Epidermal melanocyte (primary cell): ENCODE data around the gene TMIE.
"Not testable (repeated sequence)": the region's sequence is repeated elsewhere in the genome, so short reads cannot be mapped to it uniquely, and the experiment has no call there.

ENCODE experiments used
- DNase-seq: peaks from one replicate; pipeline ENCODE4 v3.0.0; 2011; ENCODE audit warnings: low spot score; ENCODE audit not compliant: insufficient read length

TMIE gene

DNA sequence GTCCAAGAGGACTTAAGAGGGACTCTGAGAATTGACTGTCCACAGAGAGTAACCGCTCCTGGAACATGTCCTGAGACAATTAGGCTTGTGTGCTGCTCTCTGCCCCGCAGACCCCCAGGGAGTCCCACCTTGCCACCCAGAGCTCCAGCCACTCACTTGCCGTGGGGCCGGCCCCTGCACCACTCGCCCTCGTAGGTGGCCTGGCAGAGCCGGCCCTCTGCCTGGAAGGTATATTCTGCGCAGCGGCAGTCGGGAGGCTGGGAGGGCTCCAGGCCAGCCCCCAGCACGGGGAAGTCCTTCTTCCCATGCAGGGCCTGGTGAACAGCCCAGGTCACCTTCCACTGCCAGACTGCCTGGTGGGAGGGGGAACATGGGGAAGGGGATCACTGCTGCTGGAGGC is 18.2 kb upstream of the TMIE start:
- DNase-seq = no peak

- no peak for DNase-seq
Observed at GRCh38 chr3:46684891-46685290, 16.3 kb upstream of the TMIE start.

- DNase-seq = no peak
Observed at GRCh38 chr3:46685446-46685845, 15.7 kb upstream of the TMIE start.

DNA sequence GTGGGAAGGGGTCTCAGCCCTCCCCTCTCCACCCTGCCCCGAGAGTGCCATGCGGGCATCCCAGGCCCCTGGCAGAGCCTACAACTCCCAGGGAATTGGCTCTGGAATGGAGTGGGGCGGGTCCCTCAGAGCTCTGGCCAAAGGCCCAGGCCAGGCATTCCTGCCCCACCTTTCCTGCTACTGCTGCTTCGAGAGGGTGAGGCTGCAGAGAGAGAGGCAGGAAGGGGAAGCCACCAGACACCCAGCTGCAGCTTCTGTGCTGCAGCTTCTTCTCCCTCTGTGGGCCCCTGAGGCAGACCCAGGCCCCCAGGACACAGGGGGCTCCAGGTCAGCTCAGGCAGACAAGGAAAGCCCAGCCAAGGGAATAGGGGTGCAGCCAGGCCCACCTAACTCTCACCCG is 10.4 kb upstream of the TMIE start:
- DNase-seq = no peak

- no peak for DNase-seq
Observed at GRCh38 chr3:46692566-46692990, 8.6 kb upstream of the TMIE start.

- peak; percentile 61 for DNase-seq
Observed at GRCh38 chr3:46693038-46693891, 7.9 kb upstream of the TMIE start, which contains the start of gene ALS2CL. Gene ALS2CL (minus strand): TSS chr3:46693679. CDS start chr3:46689440, 4,239 bp downstream.

DNA sequence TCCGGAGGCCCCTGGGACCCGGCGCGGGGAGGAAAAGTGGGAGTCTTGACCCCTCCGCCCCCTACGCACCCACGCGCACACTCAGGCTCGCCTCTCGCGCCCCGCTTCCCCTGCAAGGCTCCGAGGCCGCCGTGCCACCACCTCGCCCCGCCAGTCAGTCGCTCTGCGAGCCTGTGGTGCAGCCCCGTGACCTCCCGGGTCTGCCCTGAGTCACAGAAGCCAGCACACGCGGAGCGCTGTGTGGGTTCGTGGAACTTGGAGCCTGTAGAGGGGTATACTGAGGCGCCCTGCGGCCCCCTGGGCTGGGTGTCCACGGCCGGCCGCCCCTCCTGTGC is 7.3 kb upstream of the TMIE start:
- DNase-seq = no peak

GRCh38 chr3:46694520-46694919 is 6.7 kb upstream of the TMIE start:
- DNase-seq = no peak

DNA sequence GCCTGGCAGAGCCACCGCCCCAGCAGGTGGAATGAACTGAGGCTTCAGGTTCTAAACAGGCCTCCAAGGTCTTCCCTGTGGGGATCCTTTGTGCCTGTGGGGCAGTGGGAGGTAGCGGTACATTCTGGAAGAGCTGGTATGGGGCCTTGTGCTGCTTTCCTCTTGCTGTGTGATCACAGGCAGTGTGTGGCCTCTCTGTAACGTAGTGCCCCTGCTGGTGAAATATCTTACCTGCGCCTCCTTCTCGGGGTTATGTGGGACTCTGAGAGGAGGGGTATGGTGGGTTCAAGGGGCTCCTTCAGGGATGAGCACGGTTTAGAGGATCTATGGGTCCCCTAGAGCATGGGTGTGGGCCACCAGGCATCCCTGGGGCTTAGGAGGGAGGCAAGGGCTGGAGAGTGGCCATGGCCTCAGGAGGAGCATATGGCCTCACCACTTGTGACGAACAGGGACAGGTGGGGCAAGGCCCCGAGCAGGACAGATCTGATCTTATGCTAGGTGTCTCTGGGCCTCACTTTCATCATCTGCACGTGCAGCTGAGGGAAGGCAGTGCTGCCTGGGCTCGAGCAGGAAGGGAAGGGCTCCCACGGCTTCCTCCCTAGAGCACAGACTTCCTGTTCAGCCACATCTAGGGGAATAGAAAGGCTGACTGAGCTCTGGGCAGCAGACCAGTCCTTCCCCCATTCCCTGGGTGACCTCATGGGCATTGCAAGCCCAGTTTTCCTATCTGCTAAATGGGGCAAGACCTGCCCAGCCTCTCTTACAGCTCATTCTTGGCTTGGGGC is 5.8 kb upstream of the TMIE start:
- DNase-seq = no peak

DNA sequence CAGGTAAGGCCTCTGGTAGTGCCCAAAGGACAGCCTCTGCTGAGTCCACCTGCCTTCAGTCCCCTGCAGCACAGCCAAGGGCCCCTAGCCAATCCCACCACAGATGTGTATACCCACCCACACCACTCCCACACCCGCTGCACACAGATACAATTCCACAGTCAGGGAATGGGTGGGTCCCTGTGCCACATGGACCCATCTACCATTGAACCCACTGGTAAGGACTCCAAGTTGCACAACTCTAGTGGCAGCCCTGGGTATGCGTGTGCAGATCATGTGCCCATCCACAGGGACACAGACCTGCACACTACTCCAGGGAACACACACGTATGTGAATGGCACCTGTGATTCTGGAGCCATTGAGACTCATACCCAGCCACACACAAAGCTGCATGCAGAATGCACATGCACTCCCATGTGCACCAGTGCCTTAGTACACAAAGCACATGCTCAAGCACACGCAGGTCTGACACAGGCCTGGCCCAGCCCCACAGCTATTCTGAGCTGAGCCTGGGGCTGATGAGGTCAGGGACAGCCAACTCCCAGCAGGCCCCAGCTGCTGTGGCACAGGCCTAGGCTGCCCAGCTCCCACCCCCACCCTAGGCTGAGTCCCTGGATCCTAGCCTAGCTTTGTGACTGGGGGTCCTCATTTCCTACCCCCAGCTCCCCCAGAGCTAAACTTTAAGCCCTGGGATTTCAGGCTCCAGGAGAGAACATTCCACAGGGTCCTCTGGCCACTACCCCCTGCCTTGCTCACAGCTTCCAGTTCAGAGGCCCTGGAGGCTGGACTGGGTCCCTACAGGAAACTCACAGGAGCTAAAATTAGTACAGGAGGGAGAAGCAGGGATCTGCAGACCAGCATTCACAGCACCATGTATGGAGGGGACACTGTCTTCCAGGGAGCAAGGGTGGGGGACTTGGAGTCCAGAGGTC is 5.0 kb upstream of the TMIE start:
- no peak for DNase-seq

DNA sequence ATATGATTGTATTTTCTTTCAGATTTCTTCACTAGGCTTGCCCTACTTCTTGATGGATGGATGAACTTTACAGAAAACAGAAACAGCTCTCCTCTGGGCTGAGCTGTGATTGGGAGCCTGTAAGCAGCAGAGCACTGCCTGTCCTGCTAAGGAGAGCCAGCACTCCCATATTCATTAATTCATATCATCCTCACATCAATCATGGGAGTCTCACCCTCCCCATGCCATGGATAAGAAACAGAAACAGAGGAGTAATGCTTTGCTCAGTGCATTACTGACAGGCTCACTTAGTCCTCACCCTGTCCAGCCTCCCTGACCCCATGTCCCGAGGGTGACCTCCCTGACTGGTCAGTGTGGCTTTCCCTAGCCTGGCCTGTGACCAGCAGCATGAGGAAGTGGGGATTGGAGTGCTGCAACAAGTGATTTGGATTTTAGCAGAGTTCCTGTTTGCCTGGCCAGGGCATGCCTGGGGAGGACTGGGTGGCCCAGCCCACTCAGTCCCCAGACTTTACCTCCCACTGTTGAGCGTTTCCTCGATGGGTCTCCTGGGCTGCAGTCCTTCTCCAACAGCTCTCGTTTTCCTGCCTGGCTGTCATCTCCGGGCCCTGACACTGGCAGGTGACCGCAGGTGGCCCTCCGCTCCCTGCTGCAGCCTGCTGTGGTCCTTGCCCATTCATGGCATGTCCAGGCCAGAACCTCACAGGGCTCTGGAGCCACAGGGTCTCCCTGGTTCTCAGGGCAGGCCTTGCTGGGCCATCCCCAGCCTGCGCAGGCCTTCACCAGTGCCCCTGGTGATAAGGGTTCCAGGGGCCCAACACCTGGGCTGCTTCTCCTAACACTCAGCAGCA is 1.3 kb upstream of the TMIE start:
- DNase-seq = no peak

GRCh38 chr3:46700772-46701171 is 420 bp upstream of the TMIE start:
- no peak for DNase-seq

DNA sequence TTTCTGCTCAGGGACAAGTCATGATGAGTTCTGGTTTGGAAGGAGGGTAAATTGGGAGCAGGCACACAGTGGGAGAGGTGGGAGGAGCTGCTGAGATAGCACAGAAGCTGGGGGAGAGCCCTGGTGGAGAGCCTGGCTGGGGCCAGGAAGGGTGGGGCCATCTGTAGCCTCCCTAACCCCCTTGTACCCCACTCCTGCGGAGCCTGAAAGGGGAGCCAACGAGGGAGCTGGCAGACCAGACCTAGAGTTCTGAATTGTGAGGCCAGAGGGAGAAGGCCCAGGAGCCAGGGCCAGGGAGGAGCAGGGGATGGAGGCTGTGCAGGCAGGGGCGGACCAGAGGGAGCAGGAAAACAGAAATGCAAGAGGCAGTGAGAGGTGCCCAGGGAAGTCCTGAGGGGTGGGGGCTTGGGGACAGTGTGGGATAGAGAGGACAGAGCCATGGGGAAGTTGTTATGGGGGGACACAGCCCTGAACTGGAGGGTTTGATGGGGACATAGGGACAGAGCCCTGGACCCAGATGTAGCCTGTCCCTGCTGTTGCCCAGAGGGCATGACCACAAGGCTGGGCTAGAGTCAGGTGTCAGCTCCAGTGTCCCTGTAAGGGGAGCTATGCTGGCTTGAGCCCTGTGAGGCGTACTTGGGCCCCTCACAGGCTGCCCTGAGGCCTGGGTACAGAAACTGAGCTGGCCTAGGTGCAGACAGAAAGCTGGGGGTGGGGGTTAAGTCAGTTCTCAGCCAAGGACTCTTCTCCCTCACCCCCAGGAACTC is 1.2 kb downstream of the TMIE start:
- no peak for DNase-seq

- no peak for DNase-seq
Observed at GRCh38 chr3:46703013-46703520, 1.9 kb downstream of the TMIE start.

DNA sequence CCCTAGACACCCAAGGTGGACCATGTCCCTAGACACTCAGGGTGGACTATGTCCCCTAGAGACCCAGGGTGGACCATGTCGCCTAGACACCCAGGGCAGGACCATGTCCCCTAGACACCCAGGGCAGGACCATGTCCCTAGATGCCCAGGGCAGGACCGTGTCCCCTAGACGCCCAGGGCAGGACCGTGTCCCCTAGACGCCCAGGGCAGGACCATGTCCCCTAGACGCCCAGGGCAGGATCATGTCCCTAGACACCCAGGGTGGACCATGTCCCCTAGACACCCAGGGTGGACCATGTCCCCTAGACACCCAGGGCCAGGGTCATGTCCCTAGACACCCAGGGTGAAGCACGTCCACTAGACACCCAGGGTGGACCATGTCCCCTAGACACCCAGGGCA is 3.2 kb downstream of the TMIE start:
- DNase-seq = not testable (repeated sequence)

GRCh38 chr3:46705022-46705530 is 3.9 kb downstream of the TMIE start:
- peak; percentile 83 for DNase-seq

DNA sequence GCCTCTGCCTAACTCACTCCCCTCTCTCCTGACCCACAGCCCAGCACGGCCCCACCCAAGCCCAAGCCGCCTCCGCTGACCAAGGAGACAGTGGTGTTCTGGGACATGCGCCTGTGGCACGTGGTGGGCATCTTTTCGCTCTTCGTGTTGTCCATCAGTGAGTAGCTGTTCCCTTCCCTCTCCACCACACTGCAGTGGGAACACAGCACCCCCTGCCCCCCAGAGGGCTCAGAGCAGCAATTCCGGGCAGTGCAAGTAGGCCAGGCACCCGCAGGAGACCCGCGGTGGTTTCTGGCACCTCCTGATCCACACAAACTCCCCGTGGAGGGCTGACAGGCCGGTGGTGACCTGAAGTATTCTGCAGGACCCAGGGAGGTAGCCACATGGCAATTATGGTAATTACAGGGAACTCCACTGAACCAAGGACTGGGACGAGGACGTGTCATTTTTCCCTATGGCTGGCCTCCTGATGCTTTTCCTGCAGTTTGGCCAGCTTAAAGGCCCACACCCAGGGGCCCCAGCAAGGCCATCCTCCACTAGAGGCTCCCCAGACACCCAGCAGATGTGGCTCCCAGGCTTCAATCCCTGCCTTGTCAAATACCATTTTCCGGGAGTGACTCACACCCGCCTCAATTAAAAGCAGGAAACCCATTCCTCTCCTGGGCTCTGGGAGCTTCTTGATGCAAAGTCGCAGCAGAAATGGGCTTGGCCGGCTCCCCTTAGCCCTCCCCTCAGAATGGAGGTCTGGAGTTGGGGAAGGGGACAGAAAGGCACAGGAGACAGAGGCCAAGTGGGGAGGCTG is 4.8 kb downstream of the TMIE start:
- DNase-seq = peak; percentile 49

DNA sequence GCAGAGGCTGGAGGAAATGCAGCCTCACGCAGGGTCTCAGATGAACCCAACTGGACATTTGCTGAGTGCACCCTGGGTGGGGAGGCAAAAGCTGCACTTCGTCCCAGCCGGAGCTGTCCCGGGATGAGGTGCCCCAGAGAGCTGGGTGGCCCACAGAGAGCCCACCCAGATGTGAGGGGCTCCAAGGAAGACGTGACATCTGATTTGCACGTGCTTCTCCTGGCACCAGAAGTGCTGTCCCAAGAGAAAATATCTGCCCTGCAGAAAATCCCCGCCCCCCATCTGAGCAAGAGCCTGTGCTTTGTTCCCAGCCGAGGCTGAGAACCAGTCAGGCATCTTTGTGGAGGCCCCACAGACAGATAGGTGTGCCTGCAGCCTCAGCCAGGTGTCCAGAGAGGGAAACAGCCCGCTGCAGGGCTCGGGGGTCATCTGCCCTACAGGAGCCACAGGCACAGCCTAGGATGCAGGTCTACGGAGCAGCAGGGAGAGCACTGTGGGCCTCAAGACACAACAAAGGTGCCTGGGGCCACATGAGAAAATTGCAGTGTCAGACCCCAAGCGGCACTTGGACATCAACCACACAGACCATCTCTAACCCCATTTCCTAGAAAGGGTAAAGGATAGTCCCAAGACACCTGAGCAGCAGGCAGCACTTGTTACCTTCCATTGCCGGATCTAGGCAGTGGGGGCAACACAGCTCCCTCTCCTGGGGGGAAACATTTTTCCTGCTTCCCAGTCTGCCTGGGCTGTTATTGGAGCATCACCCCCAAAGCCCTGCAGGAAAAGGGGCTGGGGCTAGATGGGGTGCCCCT is 5.8 kb downstream of the TMIE start:
- DNase-seq = no peak
